Gastrocnemius medialis (tissue), 4 donors: Measurements from ENCODE around the gene SEMA3E.

Experiments used
- CTCF ChIP-seq, 5 experiments: fragments of 450-650 bp in 3 of 5; fragments of 200-600 bp in 2 of 5; sonication (generic) in 2 of 5; IDR thresholded peaks in 4 of 5; conservative IDR thresholded peaks in 1 of 5; 1 replicate in 4 of 5; 2 replicates in 1 of 5; pipeline ENCODE4 v1.5.1; 2016 to 2019; ENCODE audit warnings: antibody characterized with exemption in 5 of 5, mild to moderate bottlenecking in 3 of 5, moderate library complexity in 3 of 5
- POLR2A ChIP-seq, 2 donors: fragments of 450-650 bp; IDR thresholded peaks; one replicate each; pipeline ENCODE4 v1.6.1; 2017; ENCODE audit warnings: antibody characterized with exemption in 2 of 2, mild to moderate bottlenecking in 2 of 2, moderate library complexity in 2 of 2

- TF ChIP-seq CTCF (IDR thresholded peaks at IDR 0.05 in 4 of 5, conservative IDR thresholded peaks at IDR 0.05 in 1 of 5) (no peak), POLR2A (IDR thresholded peaks at IDR 0.05) (no peak)
Measured at GRCh38 chr7:83579740-83580139, 69.2 kb downstream of the SEMA3E start.
